K562 (cell line): Measurements from ENCODE around the gene B4GALT5.

ENCODE experiments used
- BRCA1 ChIP-seq, 2 experiments: fragments of 450-650 bp in 1 of 2; sonication (generic) in 1 of 2; formaldehyde crosslinking in 1 of 2; IDR thresholded peaks; 2 replicates each; pipeline versions ENCODE4 v1.5.0 to v1.6.1; 2017 to 2020; ENCODE audit warnings: mild to moderate bottlenecking in 1 of 2, missing genetic modification reagents in 1 of 2
- EP300 ChIP-seq: IDR thresholded peaks from 2 replicates; pipeline ENCODE4 v1.6.1; 2012; ENCODE audit warnings: low read length, improper control_type of control experiment
- HES1 ChIP-seq: fragments of 450-650 bp; IDR thresholded peaks from 2 replicates; pipeline ENCODE4 v1.6.1; 2016; ENCODE audit warnings: low read depth, mild to moderate bottlenecking, moderate library complexity
- MAZ ChIP-seq, 2 experiments: fragments of 450-650 bp in 1 of 2; sonication (generic) in 1 of 2; formaldehyde crosslinking; IDR thresholded peaks in 1 of 2; conservative IDR thresholded peaks in 1 of 2; 2 replicates each; pipeline versions ENCODE4 v1.4.0 to v1.5.0; 2020; ENCODE audit warnings: mild to moderate bottlenecking in 1 of 2, missing genetic modification reagents in 1 of 2
- MYNN ChIP-seq, 2 experiments: sonication (generic); formaldehyde crosslinking in 1 of 2; IDR thresholded peaks; 2 replicates each; pipeline versions ENCODE4 v1.5.0 to v1.6.1; 2016 to 2020; ENCODE audit warnings: antibody characterized with exemption in 1 of 2, missing genetic modification reagents in 1 of 2
- RBBP5 ChIP-seq: fragments of 200-600 bp; sonication (generic); IDR thresholded peaks from 2 replicates; pipeline ENCODE4 v1.6.1; 2012; ENCODE audit warnings: borderline replicate concordance, mild to moderate bottlenecking, low read length, control low read depth, inconsistent platforms; ENCODE audit not compliant: insufficient read depth, poor library complexity, severe bottlenecking
- ZNF239 ChIP-seq: fragments of 250-450 bp; sonication (Bioruptor Pico); IDR thresholded peaks from 2 replicates; pipeline ENCODE4 v1.4.0; 2020; ENCODE audit warnings: mild to moderate bottlenecking

DNA sequence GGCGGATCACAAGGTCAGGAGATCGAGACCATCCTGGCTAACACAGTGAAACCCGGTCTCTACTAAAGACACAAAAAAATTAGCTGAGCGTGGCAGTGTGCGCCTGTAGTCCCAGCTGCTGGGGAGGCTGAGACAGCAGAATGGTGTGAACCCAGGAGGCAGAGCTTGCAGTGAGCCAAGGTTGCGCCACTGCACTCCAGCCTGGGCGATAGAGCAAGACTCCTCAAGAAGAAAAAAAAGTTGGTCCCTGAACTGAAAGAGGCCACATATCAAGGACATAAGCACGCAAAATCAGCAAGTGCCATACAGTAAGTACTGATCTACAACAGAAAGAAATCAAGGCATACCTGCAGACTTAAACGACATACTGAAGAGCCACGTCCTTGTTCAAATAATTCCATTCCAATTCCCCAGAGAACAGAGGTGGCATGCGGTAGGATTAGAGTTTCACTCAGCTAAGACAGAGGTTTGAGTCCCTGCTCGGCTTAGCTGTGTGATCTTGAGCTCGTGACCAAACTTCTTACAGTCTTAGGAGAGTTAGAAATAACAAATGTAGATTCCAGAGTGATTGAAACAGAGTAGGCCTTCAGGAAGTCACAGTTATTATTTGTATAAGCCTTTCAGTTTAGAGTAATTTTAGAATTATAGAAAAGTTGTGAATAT, 29.2 kb downstream of the B4GALT5 start:
- TF ChIP-seq MYNN (IDR thresholded peaks at IDR 0.05) (no peak), MYNN (CRISPR knock-in tag; IDR thresholded peaks at IDR 0.05) (no peak), HES1 (no peak), BRCA1 (IDR thresholded peaks at IDR 0.05) (no peak), BRCA1 (CRISPR knock-in tag; IDR thresholded peaks at IDR 0.05) (no peak), MAZ (CRISPR knock-in tag; conservative IDR thresholded peaks at IDR 0.05 in 1 of 2, IDR thresholded peaks at IDR 0.05 in 1 of 2) (no peak), EP300 (no peak), RBBP5 (no peak), ZNF239 (CRISPR knock-in tag) (no peak)
